Body of pancreas (tissue), 4 donors: ENCODE data around the gene HEBP2. TPM values are rescaled to one million over a fixed set of nuclear protein-coding genes. Genes with fewer than 3 reads are reported as not detected.

Experiments
- ATAC-seq: fragments of 150-250 bp; one replicate; pipeline ENCODE4 v1.9.1; 2016
- DNase-seq, 4 donors: peaks; one replicate each; pipeline ENCODE4 v3.0.0-alpha.2; 2019
- H3K27ac ChIP-seq, 4 donors: fragments of 200-600 bp; sonication (generic); 1 replicate in 3 of 4; 2 replicates in 1 of 4; pipeline versions ENCODE4 v1.5.1 to v1.6.1; 2016 to 2019; ENCODE audit warnings: mild to moderate bottlenecking in 1 of 4, mixed read lengths in 1 of 4, moderate library complexity in 1 of 4
- H3K27me3 ChIP-seq, 2 donors: fragments of 200-600 bp; sonication (generic); one replicate each; pipeline ENCODE4 v1.6.0; 2016; ENCODE audit warnings: mild to moderate bottlenecking in 1 of 2
- H3K36me3 ChIP-seq, 2 donors: fragments of 200-600 bp; sonication (generic); replicated peaks in 1 of 2; 2 replicates each; pipeline ENCODE4 v1.5.1; 2016; ENCODE audit warnings: low read depth in 2 of 2; ENCODE audit not compliant: insufficient read depth in 1 of 2
- H3K4me1 ChIP-seq: fragments of 200-600 bp; sonication (generic); one replicate; pipeline ENCODE4 v1.6.0; 2016
- H3K4me3 ChIP-seq, 2 donors: fragments of 200-600 bp; sonication (generic); 1 replicate in 1 of 2; 2 replicates in 1 of 2; pipeline ENCODE4 v1.5.1; 2016 to 2019
- H3K9me3 ChIP-seq, 3 donors: fragments of 200-600 bp; sonication (generic); 1 replicate in 2 of 3; 2 replicates in 1 of 3; pipeline ENCODE4 v1.5.1; 2016
- CTCF ChIP-seq, 7 experiments: fragments of 450-650 bp in 4 of 7; fragments of 200-600 bp in 3 of 7; sonication (generic) in 3 of 7; IDR thresholded peaks; one replicate each; pipeline ENCODE4 v1.5.1; 2016 to 2019; ENCODE audit warnings: antibody characterized with exemption in 7 of 7
- POLR2A ChIP-seq, 3 donors: fragments of 450-650 bp; IDR thresholded peaks; one replicate each; pipeline ENCODE4 v1.6.1; 2016; ENCODE audit warnings: antibody characterized with exemption in 3 of 3, mild to moderate bottlenecking in 2 of 3
- WGBS, 2 donors: methylation state at CpG; one replicate each; pipeline ENCODE4 v1.1.5; 2017; 5-methylcytosine and 5-hydroxymethylcytosine counted together
- intact Hi-C: fragments of 100-400 bp; cut with DNase I; formaldehyde crosslinking; loops from one replicate; pipeline ENCODE4 v1.15.1; 2023
- total RNA-seq, 2 donors: library from RNA; depleted of rRNA; stranded (reverse); fragments of >200 nt; gene quantifications; one replicate each; pipeline ENCODE4 v1.1.0, GENCODE V29; 2016

The HEBP2 gene
- total RNA-seq, 2 donors from 2014 or later = 33.2 to 181 TPM

- Histone ChIP-seq H3K27me3 (no peaks in the 10 kb centered on the region), H3K36me3 (peaks cover 0 to 9% of the 10 kb centered on the region in 2 donors), H3K27ac (no peak overlapping the region), H3K4me3 (no peak overlapping the region), H3K4me1 (no peaks in the 10 kb centered on the region), H3K9me3 (no peaks in the 10 kb centered on the region)
- ATAC-seq (no peak), DNase-seq (no peak)
- intact Hi-C loops = no loop called here
- WGBS, 2 donors = 90 to 97% methylated on average over 3 of the region's 3 CpGs
- TF ChIP-seq CTCF (IDR thresholded peaks at IDR 0.05) = no peak
- no peak for TF ChIP-seq POLR2A (IDR thresholded peaks at IDR 0.05)
These were observed 13.6 kb downstream of the HEBP2 start for GRCh38 chr6:138417493-138418117.

GRCh38 chr6:138418118-138418742 lies 14.2 kb downstream of the HEBP2 start:
- H3K36me3 ChIP-seq = peaks cover 0 to 3% of the 10 kb centered on the region in 2 donors

GRCh38 chr6:138419766-138420165 lies 15.7 kb downstream of the HEBP2 start:
- H3K4me1 ChIP-seq = no peaks in the 10 kb centered on the region
- ATAC-seq (no peak), DNase-seq (no peak)
- H3K27ac ChIP-seq = no peak overlapping the region
- H3K27me3 ChIP-seq = no peaks in the 10 kb centered on the region
- H3K9me3 ChIP-seq = no peaks in the 10 kb centered on the region
- H3K36me3 ChIP-seq = peaks cover 0 to 2% of the 10 kb centered on the region in 2 donors
- WGBS, 2 donors = 90 to 92% methylated on average over 2 to 3 of the region's 3 CpGs
- TF ChIP-seq CTCF (IDR thresholded peaks at IDR 0.05) = no peak
- TF ChIP-seq POLR2A (IDR thresholded peaks at IDR 0.05) = no peak
- H3K4me3 ChIP-seq = no peak overlapping the region
- intact Hi-C loops = no loop called here

More at GRCh38 chr6:138418118-138418742, 14.2 kb downstream of the HEBP2 start:
- DNase-seq (no peak), ATAC-seq (no peak)
- H3K9me3 ChIP-seq = no peaks in the 10 kb centered on the region
- no peaks in the 10 kb centered on the region for H3K27me3 ChIP-seq
- H3K4me3 ChIP-seq = no peak overlapping the region
- TF ChIP-seq CTCF (IDR thresholded peaks at IDR 0.05) (no peak), POLR2A (IDR thresholded peaks at IDR 0.05) (no peak)
- H3K4me1 ChIP-seq = no peaks in the 10 kb centered on the region
- no peak overlapping the region for H3K27ac ChIP-seq
- WGBS, 2 donors = 95 to 96% methylated on average over 3 of the region's 3 CpGs
- intact Hi-C loops = no loop called here

- H3K9me3 ChIP-seq = no peaks in the 10 kb centered on the region
- intact Hi-C loops = no loop called here
- WGBS, 2 donors = 91 to 95% methylated on average over 4 of the region's 4 CpGs
- no peak overlapping the region for H3K4me3 ChIP-seq
- no peaks in the 10 kb centered on the region for H3K27me3 ChIP-seq
- H3K27ac ChIP-seq = no peak overlapping the region
- ATAC-seq (no peak), DNase-seq (no peak)
- no peak for TF ChIP-seq POLR2A (IDR thresholded peaks at IDR 0.05)
- TF ChIP-seq CTCF (IDR thresholded peaks at IDR 0.05) = no peak
- peaks cover 0 to 2% of the 10 kb centered on the region in 2 donors for H3K36me3 ChIP-seq
- H3K4me1 ChIP-seq = no peaks in the 10 kb centered on the region
These were observed 16.3 kb downstream of the HEBP2 start for GRCh38 chr6:138420356-138420755.

- no peak overlapping the region for H3K27ac ChIP-seq
- H3K4me1 ChIP-seq = no peaks in the 10 kb centered on the region
- no peaks in the 10 kb centered on the region for H3K27me3 ChIP-seq
- intact Hi-C loops = no loop called here
- WGBS, 2 donors = 67 to 86% methylated on average over 6 of the region's 6 CpGs
- ATAC-seq (no peak), DNase-seq (no peak)
- peaks cover 0 to 2% of the 10 kb centered on the region in 2 donors for H3K36me3 ChIP-seq
- TF ChIP-seq POLR2A (IDR thresholded peaks at IDR 0.05) = no peak
- TF ChIP-seq CTCF (IDR thresholded peaks at IDR 0.05) = no peak
- H3K4me3 ChIP-seq = no peak overlapping the region
- H3K9me3 ChIP-seq = no peaks in the 10 kb centered on the region
These were observed 17.1 kb downstream of the HEBP2 start for GRCh38 chr6:138421089-138421488.
